GM13977 (cell line): ENCODE results near the gene AGAP1.

ENCODE experiments used
- DNase-seq: peaks from one replicate; pipeline ENCODE4 v3.0.0; 2012; ENCODE audit warnings: low spot score
- in situ Hi-C: fragments of 300-500 bp; cut with MboI; formaldehyde crosslinking; loops from one replicate; pipeline ENCODE4 v1.12.0; 2022; ENCODE audit warnings: low sequenced_read_pairs, low pct_unique_long_range_greater_than_20kb, mixed read lengths, inconsistent platforms; ENCODE audit not compliant: unreplicated experiment
- TF ChIP-seq, protein P1 (sequence below): IDR thresholded peaks from 2 replicates; pipeline ENCODE4 v1.5.1; 2012; ENCODE audit warnings: mild to moderate bottlenecking, control low read depth; ENCODE audit not compliant: insufficient read depth; ENCODE audit errors: extremely low read depth, missing control alignments

AGAP1 gene

DNA sequence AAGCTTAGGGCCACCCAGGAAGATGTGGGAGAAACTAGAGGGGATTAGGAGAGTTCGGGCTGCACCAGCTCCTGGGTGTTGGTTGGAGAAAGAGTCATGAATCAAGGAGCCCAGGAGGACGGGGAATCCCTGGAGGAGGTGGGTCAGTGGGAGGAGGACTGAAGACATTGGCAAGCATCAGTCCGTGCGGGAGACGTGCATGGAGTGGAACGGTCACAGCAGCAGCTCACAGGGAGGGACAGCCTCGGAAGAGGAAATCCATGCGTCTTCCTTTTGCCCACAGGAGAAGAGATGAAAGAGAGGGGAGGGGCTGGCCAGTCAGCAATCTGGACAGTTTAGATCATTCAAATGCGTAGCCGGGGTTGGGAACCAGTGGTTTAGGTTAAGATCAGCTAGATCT lies 495.7 kb downstream of the AGAP1 start:
- DNase-seq = no peak
- TF ChIP-seq, protein P1, sequence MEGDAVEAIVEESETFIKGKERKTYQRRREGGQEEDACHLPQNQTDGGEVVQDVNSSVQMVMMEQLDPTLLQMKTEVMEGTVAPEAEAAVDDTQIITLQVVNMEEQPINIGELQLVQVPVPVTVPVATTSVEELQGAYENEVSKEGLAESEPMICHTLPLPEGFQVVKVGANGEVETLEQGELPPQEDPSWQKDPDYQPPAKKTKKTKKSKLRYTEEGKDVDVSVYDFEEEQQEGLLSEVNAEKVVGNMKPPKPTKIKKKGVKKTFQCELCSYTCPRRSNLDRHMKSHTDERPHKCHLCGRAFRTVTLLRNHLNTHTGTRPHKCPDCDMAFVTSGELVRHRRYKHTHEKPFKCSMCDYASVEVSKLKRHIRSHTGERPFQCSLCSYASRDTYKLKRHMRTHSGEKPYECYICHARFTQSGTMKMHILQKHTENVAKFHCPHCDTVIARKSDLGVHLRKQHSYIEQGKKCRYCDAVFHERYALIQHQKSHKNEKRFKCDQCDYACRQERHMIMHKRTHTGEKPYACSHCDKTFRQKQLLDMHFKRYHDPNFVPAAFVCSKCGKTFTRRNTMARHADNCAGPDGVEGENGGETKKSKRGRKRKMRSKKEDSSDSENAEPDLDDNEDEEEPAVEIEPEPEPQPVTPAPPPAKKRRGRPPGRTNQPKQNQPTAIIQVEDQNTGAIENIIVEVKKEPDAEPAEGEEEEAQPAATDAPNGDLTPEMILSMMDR = no peak
- in situ Hi-C loops = no loop called here

DNA sequence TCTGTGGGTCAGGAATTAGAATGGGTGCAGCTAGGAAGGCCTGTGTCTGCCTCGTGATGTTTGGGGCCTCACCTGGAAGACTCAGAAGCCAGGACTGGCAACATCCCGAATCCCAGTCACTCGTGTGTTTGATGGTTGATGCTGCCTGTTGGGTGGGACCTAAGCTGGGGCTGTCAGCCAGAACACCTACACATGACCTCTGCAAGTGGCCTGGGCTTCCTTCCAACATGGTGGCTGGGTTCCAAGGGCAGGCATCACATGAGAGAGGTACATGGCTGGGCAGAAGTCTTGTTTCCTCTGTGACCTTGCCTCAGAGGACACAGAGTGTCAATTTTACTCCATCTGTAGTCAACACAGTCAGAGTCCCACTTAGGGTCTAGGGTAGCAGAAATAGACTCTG lies 496.5 kb downstream of the AGAP1 start:
- DNase-seq = no peak
- TF ChIP-seq, protein P1 = no peak
- in situ Hi-C loops = no loop called here

DNA sequence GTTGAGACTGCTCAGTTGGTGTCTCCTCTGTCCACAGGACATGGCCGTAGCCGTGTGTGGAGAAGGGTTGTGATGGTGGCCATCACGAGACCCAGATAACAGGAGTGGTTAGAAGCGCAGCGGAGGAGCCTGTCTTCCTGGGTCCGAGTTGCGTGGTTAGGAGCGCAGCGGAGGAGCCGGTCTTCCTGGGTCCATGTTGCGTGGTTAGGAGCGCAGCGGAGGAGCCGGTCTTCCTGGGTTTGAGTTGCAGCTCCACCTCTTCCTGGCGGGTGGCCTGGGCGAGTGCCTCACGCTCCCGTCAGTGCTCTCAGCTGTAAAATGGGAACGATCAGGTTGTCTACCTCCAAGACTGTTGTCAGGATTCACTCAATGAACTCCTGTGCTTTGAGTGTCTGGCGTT lies 498.2 kb downstream of the AGAP1 start:
- DNase-seq = no peak
- in situ Hi-C loops = no loop called here
- TF ChIP-seq, protein P1 = no peak

DNA sequence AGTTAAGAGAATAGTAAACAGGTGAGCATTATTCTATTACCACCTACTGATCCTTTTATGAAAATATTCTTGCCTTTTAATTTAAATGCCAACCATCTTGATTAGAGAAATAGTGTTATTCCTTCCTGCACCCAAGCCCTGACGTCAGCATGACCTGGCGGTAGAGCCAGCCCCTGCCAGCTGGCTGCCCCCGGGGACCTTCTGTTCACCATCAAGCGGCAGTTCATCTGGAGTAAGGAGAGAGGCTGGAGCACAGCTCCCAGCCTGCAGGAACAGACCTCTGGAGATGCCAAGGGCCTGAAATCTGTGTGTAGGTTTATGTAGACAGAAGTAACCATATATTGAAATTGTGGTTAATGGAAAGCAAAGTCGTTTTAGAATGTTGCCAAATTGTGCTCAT lies 502.6 kb downstream of the AGAP1 start:
- TF ChIP-seq, protein P1 = no peak
- no peak for DNase-seq
- in situ Hi-C loops = no loop called here

DNA sequence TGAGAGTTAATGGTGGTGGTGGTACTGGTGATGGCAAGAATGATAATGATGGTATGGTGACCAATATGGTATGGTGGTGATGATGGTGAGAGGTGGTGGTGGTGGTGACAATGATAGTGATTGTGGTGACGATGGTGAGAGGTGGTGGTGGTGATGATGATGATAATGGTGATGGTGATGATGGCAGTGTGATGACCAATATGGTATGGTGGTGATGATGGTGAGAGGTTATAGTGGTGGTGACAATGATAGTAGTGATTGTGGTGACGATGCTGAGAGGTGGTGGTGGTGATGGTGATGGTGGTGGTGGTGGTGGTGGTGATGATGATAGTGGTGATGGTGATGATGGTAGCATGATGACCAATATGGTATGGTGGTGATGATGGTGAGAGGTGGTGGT lies 505.2 kb downstream of the AGAP1 start:
- DNase-seq = no peak
- TF ChIP-seq, protein P1 = no peak
- in situ Hi-C loops = no loop called here

DNA sequence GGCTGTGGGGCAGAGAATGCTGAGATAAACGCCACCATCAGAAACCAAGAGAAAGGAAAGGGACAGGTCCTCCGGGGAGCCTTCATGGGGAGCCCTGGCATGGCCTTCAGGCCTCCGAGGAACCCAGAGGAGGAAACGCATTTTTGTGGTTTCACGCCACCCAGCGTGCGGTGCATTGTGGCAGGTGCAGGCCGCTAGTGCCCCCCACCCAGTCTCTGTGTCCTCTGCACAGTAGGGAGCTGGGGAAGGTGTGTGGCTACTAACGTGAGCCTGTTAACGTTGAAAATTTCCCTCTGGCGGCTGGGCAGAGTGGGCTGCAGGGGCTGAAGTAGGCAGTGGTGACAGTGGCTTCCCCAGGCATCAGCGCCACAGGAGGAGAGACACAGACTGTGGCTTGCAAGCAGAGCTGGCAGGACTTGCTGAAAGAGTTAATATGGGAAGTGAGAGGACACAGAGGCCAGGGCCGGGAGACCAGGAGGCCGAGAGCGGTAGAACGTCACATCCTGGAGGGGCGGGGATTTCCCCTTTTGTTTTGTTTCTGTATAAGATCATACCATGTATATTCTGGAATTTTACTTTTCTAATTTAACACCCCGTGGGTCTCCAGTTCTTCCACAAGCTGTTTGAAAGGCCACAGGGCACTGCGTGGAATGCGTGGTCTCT lies 507.5 kb downstream of the AGAP1 start:
- no peak for DNase-seq
- TF ChIP-seq, protein P1 = no peak
- in situ Hi-C loops = no loop called here
